Cortex of kidney (tissue), 1 donor: ENCODE data around the gene SNX3.

Source experiments
- DNase-seq: peaks from one replicate; lab custom pipeline; 2025; lab: John Stamatoyannopoulos, UW

Gene SNX3

DNA sequence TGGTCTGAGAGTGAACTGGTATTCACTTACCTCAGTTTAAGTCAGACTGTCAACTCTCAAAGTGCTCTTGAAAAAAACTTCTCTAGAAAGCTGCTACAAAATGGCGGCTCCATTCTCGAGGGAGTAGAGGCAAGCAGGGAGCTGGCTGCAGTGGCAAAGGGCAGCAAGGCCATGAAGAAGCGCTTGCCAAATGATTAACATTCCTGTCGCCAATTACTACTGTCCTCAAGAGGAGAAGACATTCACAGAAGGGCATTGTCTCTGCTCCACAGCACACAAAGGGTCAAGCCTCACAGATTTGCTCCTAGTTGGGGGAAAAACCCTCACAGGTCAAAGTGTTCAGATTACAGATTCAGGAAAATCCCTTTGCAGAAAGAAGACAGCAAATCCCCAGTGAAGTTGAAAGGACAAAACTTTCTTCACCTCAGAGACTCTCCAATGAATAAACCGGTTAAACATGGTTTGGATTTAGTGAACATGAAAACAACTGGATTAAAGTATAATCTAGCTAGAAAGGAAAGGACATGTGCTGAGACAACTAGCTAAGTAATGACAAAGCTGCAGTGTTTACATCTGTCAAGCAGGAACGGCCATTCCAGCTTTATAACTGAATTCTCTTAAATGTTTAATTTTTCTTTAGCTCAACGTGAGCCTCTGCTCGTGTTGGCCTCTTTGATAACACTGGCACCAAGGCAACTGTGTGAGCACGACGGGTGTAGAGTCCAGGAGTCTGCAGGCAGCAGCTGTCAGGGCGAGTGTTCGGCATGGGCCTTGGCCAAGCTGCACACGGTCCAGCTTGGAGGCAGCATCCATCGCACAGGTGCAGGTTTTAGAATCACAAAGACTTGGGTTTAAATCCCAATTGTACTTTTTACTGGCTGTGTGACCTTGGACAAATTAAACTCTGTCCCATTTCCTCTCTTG, 57.4 kb downstream of the SNX3 start:
- DNase-seq: no peak

DNA sequence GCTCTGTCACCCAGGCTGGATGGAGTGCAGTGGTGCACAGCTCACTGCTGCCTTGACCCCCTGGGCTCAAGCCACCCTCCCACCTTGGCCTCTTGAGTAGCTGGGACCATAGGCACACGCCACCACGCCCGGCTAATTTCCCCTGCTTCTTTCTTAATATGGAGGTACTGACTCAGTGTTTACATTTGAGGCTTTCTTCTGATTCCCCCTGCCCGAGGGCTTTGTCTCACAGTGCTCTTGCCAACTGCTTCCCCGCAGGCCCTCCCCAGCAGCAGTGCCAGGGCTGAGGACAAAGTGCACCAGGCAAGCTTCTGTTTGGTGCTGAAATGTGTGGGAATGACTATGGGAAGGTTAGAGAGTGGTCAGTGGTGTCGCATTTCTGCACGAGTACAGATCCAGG, 60.2 kb downstream of the SNX3 start:
- no peak for DNase-seq

DNA sequence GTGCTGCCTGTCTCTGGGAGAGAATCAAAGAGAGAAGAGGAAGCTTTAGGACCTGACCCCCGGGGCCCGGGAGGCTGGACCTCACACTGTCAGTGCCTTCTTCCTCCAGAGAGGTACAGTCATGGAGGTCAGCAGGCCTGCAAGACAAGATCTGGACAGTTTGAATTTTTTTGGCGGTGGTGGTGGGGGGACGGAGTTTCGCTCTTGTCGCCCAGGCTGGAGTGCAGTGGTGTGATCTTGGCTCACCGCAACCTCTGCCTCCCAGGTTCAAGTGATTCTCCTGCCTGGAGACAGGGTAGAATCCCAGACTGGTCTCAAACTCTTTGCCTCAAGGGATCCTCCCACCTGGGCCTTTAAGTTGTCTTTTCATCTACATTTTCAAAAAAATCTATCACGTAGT, 60.7 kb downstream of the SNX3 start:
- DNase-seq: no peak

DNA sequence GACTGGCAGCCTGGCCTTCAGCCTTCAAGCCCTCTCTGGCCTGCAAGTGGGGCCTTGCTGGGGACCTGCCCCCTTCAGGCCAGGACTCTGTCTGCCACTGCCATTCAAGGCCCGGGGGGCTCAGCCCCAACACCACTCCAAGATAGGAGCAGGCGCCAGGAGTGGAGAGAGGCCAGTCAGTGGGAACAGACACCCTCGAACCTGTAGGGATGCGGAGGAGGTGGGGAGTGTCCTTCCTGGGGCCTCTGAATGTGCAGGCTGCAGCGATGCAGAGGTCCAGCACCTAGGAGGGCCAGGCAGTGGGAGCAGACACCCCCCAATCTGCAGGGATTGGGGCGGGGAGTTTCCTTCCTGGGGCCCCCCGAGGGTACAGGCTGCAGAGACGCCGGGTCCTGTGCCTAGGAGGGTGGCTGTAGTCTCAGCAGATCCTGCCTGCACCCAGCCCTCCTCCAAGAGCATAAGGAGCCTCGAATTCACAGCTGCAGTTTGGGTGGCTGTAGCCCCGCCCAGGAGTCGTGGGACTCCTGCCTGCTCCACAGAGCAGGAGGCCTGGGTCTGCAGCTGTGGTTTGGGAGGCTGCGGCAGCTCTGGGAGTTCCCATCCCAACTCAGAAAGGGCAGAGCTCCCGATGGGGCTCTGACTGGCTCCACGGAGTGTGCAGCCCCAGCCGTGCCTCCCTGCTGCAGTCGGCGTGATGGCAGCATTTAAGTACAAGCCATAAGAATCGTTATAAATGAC, 61.9 kb downstream of the SNX3 start:
- DNase-seq: no peak

DNA sequence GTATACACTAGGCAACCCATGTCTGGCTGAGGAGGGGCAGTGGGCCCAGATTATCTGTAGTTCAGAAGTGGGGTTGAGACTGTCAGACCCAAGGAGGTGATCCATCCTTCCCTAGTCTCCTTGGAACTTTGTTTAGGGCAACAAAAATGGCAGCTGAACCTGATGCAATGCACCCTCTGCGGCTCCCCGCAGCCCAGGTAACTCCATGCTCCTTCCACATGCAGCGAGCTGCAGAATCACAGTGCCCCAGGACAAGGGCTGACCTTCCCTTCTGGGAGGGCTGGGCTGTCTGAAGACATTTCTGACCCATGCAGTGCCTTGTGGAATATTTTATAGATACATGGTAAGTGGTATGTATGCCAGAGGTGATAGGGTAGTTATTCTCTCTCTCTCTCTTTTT, 65.6 kb downstream of the SNX3 start:
- DNase-seq: no peak

DNA sequence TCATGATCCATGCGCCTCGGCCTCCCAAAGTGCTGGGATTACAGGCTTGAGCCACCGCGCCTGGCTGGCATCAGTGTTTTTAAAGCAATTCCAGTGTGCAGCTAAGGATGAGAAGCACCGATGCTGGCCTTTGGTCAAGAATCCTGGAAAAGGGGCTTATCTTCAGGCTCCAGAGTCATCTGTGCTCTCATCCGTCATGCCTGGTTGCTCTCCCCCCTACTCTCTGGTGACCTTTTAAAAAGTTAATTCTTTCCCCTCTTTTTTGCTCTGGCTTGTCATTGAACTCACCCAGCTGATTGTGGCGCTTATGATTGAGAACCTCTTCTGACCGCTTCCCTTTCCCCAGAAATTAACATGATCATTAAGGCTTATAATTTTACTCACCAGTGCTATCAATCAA, 66.3 kb downstream of the SNX3 start:
- no peak for DNase-seq

DNA sequence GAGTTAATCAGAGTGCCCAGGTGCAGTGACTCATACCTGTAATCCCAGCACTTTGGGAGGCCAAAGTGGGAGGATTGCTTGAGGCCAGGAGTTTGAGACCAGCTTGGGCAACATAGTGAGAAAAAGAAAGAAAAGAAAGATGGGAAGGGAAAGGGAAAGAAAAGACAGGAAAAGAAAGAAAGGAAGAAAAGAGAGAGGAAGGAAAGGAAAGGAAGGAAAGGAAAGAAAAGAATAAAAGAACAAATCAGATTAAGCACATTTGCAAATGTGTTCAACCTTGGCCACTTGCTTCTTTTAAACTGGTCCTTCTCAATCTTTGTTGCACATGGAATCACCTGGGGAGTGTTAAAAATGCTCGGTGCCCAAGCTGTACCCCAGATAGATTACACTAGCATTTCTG, 67.0 kb downstream of the SNX3 start:
- DNase-seq: no peak

DNA sequence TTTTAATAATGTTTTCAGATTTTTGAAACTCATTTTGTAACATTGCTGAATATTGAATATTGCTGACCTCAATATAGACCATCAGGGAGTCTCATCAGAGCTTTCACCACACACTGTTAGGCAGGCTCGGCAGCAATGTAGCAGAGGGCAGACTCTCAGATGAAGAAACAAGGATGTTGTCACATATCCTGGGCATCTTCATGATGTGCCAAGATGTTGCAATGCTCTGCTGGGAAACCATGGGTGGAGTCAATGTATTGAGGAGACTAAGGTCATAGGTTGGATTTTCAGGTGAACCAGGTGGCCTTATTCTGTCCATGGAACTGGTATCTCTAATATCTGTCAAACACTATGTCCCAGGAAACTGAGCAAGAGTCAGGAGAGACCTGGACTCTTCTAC, 67.7 kb downstream of the SNX3 start:
- DNase-seq: no peak

DNA sequence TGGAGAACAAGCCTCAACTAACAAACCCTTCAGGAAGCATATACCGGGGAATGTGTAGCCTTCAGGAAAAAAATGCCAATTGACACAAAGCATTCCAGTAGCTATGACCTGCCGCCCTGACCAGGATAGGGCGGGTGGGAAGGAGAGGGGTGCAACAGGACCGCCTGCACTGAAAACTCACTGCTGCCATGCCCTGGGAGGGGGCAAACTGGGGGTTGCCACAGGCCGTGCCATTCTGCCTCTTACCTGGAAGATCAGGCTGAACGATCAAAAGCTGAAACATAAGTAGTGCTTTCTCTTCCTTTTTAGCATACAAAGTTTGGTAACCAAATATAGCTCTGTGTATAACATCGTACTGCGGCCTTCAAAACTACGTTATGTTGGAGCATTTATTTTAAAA, 73.3 kb downstream of the SNX3 start:
- no peak for DNase-seq

DNA sequence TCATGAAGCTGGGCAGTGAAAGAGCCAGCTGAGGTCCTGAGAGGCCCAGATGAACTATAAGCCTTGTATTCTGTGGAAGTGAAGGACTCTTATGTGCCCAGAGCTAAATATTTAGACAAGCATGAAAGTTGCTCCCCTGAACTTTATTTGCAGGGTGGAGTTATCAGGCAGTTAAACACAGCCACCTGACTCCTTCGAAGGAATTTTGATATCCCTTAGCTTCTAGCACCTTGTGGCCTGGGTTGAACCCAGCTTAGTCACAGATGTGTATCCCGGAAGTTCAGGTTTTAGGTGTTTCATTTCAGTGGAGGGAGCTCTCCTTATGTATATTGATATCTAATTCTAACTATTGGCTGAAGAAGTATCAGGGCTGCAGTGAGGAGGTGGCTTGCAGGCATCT, 74.6 kb downstream of the SNX3 start:
- no peak for DNase-seq

DNA sequence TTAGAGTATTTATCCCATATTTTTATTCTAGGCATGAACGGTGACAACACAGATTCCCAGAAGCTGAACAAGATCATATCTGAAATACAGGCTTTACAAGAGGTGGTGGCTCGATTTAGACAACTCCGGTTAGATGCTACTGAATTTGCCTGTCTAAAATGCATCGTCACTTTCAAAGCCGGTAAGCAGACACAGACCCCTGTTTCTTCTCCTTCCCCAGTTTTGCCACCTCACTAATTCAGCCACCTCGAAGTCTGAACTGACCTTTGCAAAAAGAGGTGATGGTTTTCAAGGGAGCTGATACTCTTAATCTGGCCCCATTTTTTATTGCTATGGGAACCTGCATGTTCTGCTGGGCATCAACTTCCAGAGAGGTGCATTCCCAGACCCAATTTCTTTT, 80.1 kb downstream of the SNX3 start:
- no peak for DNase-seq

DNA sequence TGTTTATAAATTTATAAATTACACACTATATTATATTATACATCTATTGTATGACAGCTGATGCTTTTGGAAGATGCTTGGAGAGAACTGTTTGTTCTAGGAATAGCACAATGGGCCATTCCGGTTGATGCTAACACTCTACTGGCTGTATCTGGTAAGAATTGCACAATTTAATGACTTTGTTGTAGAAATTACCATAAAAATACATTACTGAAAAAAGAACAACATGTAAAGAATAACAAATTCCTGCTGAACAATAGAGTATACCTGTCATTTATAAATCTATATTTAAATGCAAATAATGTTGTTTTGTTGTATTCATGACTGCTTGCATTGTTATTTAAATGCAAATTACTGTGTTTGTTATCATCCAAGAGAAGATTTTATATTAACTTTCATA, 80.6 kb downstream of the SNX3 start:
- no peak for DNase-seq

DNA sequence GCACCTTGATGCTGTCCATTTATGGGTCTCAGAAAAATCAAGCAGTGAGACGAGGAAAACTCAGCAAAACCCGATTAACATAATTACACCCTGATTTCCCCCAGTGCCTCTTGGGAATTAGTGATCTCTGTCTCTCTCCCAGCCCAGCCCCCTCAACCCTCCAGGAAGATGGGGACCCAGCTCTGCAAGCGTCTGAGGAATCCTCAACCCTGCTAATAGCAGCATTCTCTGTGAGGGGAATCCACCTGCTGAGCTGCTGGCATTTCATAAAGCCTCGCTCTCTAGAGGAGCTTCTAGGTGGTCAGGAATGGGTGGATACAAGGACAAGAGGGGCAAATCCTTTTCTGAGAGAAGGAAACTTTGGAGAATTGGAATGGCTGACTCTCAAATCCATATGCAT, 81.1 kb downstream of the SNX3 start:
- DNase-seq: no peak

DNA sequence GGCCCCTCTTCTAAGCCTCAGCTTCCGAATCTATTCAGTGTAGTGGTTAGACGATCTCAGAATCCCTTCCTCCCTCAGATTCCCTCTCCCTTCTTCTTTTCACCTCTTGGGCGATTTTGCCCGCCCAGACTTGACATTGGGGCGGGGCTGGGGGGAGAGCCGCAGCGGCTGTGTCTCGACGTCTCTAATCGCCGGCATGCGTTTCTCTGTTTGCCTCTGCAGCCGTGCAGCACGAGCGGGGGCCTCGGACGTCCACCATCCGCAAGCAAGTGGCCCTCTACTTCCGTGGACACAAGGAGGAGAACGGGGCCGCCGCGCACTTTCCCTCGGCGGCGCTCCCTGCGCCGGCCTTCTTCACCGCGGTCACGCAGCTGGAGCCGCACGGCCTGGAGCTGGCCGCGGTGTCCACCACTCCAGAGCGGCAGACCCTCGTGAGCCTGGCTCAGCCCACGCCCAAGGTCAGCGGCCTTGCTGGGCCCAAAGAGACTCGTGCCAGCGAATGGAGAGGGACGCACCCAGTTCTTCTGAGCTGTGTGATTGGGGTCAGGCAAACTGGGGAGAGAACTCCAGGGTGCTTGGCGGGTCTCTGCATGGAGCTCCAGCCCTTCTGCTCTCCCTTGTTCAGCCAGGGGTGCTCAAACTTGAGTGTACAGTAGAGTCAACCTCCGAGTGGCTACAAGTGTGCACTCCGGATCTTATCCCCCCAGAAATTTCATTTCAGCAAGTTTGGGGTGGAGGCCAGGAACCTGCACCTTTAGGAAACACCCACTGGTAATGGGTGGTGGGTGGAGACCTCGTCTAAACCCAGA, 84.4 kb downstream of the SNX3 start:
- no peak for DNase-seq

DNA sequence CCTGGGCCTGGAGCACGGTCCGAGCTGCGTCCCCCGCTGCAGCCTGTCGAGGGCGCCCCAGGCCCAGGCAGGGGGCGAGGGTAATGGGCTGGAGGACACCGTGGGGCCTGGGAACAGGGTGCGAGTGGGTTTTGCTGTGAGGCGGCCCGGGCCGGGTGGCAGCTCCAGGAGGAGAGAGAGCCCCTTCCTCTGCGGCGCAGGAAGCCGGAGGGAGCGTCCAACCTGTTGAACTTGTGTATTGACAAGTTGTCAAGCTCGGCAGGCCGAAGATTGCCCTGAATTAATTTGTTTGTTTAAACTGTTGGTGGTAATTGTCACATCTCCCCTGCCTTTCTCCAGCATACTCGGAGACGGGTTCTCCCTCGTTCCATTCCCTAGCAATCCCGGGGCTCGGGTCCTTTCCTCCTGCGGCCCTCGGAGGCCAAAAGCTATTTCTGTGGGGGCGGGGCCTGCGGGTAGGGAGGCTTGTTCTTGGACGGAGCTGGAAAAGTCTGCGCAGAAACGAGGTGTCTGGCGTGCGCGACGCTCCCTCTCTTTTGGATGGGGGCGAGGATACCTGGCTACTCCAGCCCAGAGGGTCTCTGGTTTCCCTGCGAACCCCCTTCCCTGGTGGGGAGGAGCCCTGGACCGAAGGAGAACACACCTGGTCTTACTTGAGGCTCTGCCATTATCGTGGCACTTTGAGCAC, 85.1 kb downstream of the SNX3 start:
- DNase-seq: no peak

DNA sequence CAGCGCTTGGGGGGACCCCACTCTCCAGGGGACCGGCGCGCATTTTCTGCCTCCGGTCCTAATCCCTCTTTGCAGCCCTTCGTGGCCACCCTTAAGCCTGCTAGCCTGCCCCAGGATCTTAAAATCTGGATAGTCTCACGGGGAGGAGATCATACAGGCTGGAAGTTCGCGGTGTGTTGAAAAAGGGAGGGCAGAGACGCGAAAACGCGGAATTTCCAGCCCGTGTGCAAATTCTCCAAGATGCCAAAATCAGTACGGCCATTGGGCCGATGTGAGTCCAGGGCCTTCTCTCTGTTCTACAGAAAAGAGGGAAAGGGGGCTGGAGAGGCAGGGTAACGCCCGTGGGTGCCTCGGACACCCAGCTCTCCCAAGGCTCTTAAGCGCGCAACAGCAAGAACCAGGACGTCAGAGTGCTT, 85.7 kb downstream of the SNX3 start:
- DNase-seq: no peak

DNA sequence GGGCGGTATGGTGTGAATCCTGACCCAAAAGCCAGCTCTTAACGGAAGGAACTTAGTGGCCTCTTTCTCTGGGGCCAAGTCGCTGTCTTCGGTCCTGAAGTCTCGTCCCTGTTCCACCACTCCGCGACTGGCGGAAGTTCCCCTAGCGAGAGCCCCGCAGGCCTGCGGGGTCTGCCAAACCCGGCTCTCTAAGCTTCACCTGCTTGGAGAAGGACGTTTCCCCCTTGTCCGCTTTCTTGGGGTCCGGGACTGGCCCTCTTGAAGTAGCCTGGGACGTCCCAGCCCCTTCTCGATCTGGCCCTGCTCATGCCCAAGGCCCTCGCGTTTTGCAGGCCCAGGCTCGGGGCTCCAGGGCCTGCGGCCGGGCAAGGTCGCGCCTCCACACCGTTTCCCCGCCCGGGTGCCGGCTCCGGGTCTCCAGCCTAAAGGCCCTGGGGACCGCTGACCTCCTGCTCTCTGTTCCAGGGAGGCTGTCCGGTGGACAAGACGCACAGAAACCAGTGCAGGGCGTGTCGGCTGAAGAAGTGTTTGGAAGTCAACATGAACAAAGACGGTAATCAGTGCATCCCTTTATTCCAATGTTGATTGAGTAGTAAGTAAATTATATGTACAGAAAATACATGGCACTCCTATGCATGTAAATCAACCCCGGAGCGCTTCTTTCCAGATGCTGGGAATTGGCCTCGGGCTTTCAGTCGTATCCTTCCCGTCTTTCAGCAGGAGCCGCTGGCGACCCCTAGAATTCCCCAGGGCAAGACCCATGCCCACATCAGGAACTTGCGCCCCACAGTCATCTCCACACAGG, 86.3 kb downstream of the SNX3 start:
- no peak for DNase-seq

DNA sequence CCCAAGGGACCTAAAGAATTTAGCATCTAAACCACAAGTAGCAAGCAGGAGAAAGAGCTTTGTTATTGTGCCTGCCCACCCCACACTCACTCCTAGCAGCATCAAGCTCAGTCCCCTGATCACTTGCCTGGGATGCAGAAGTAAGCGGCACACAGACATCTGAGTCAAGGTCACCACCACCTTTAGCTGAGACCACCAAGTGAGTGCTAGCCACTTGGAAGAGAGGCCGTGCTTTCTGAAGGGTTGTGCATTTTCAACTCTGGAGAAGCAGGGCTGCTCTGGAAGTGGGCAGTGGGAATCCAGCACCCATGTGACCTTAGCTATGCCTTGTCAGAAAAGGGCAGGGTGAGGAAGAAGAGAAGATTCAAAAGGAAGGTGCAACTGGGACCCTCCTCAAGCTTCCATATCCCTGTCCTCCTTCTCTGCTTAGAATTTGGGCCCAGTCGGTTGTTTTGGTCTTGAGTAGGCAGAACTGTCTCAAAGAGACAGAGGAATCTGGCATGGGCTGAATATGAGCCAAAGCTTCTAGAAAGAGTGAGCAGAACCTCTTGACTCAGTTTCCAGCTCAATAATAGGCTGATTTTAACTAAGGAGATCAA, 88.8 kb downstream of the SNX3 start:
- no peak for DNase-seq

DNA sequence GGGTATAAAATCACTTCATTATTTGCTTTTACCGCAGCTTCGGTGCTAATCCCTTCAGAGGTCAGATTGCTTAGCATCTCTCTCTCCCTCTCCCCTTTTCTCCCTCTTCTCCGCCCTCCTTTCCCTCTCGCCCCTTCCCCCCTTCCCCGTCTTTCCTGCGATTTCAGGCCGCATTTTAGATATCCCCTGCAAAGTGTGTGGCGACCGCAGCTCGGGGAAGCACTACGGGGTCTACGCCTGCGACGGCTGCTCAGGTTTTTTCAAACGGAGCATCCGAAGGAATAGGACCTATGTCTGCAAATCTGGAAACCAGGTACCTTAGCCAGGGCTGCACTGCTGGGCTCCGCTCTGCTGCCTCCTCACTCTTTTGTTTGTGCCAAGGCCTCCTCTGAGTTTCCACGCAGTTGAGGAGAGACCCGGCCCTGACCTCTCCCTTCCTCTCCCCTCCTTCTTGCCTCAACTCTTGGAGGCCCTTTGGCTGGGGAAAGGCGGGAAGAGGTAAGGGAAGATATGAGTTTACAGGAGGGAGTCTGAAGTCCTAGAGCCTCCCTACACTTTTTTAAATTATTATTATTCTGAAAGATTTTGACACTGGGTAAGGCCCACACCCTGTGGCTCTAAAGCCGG, 89.4 kb downstream of the SNX3 start:
- DNase-seq: no peak
